ENCODE results near the gene PPP6C.

PPP6C gene

GRCh38 chr9:125146247-125146646 is 43.4 kb downstream of the PPP6C start:
- no peak overlapping the region for H3K4me3 ChIP-seq (replicated peaks; ENCODE audit: low read depth, low read length)
- TF ChIP-seq CTCF (IDR thresholded peaks at IDR 0.05; ENCODE audit: insufficient read depth, low read length, poor library complexity, severe bottlenecking) = no peak
- peak; percentile 22 for DNase-seq (ENCODE audit: extremely low read depth, insufficient read length)

GRCh38 chr9:125145425-125145824 is 44.2 kb downstream of the PPP6C start:
- H3K36me3 ChIP-seq (ENCODE audit: control insufficient read depth, insufficient read depth, low read length) = no peaks in the 10 kb centered on the region
- no peak overlapping the region for H3K4me3 ChIP-seq (replicated peaks; ENCODE audit: low read depth, low read length)
- no peak for DNase-seq (ENCODE audit: extremely low read depth, insufficient read length)
- H3K27me3 ChIP-seq (replicated peaks; ENCODE audit: control insufficient read depth, insufficient read depth, low read length) = no peaks in the 10 kb centered on the region
- TF ChIP-seq CTCF (IDR thresholded peaks at IDR 0.05; ENCODE audit: insufficient read depth, low read length, poor library complexity, severe bottlenecking) = no peak

More at GRCh38 chr9:125146247-125146646, 43.4 kb downstream of the PPP6C start:
- Histone ChIP-seq H3K36me3 (ENCODE audit: control insufficient read depth, insufficient read depth, low read length) (peaks cover 3% of the 10 kb centered on the region), H3K27me3 (replicated peaks; ENCODE audit: control insufficient read depth, insufficient read depth, low read length) (no peaks in the 10 kb centered on the region)

DNA sequence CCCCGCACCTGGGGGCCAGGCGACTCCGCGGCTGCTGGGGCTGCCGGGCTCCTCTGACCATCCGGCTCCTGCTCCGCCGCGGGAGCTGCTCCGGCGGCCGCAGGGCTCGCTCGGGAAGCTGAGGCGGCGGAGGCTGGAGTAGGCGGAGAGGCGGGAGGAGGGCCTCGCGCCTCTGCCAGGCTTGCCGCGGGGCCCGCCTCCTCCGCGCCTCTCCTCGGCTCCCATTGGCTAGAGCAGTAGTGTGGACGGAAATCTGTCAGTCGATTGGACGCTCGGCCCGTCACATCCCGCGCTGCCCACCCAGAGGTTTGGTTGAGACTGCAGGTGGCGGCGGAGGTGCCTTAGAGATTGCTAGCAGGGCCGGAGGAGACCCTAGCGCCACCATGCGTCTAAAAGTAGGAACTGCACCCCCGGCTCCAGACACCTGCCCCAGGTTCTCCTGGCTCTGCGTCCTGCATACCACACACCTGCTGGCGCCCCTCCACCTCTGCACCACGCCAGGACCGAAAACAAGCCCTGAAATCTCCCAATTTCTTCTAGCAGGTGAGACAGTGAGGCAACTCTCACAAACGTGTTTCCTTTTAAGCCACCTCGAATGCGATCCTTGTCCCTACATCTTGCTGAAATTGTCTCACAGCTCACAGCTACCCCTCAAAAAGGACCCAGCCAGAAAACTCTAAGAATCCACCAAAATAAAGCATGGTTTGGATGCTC is 46.1 kb downstream of the PPP6C start, which contains the start of gene SCAI:
TSS of gene SCAI (minus strand) at position 152 of the 714 bp plus-strand sequence. CDS start at position 61, 91 bp downstream.
- no peaks in the 10 kb centered on the region for H3K36me3 ChIP-seq (ENCODE audit: control insufficient read depth, insufficient read depth, low read length)
- no peaks in the 10 kb centered on the region for H3K27me3 ChIP-seq (replicated peaks; ENCODE audit: control insufficient read depth, insufficient read depth, low read length)
- TF ChIP-seq CTCF (IDR thresholded peaks at IDR 0.05; ENCODE audit: insufficient read depth, low read length, poor library complexity, severe bottlenecking) = peak; percentile 99
- peak; percentile 98 for DNase-seq (ENCODE audit: extremely low read depth, insufficient read length)
- H3K4me3 ChIP-seq (replicated peaks; ENCODE audit: low read depth, low read length) = peak within 1 kb of the TSS; percentile 83

DNA sequence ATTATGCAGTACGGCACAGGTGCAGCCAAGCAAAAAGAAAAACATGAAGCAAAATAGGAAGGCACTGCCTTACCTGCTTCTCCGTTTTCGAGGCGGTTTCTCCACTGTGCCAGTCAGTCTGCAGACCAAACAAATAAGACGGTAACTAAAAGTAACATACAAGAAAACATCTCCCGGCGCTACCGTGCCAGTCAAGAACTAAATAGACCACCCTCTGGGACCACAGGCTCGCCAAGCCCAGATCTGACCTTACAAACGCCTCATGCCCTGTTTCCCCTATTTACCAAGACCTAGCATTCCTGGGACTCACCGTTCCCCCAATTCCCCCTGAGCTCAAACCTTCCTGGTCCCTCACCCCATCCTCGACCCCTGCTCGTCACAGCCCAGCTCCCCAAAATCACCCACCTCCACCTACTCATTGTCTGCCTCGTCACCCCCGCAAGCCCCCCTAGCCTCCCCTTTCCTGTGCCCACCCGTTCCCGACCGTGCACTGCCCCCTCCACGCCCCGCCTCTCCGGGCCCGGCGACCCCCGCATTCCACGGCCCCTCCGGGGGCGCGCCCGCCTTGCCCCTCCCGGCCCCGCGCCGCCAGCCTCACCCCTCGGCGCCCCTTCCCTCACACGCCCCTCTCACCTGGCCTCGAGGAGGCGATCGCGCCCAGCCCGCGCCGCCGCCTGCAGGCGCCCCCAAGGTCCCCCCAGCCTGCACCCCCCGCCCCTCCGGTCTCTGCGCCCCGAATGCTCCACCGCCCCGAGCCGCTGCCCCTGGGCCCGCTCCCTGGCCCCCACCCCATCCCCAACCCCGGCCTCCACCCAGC is 46.8 kb downstream of the PPP6C start:
- no peak for TF ChIP-seq CTCF (IDR thresholded peaks at IDR 0.05; ENCODE audit: insufficient read depth, low read length, poor library complexity, severe bottlenecking)
- peak; percentile 18 for DNase-seq (ENCODE audit: extremely low read depth, insufficient read length)
- Histone ChIP-seq H3K27me3 (replicated peaks; ENCODE audit: control insufficient read depth, insufficient read depth, low read length) (no peaks in the 10 kb centered on the region), H3K36me3 (ENCODE audit: control insufficient read depth, insufficient read depth, low read length) (no peaks in the 10 kb centered on the region), H3K4me3 (replicated peaks; ENCODE audit: low read depth, low read length) (peak overlapping the region; percentile 83)

DNA sequence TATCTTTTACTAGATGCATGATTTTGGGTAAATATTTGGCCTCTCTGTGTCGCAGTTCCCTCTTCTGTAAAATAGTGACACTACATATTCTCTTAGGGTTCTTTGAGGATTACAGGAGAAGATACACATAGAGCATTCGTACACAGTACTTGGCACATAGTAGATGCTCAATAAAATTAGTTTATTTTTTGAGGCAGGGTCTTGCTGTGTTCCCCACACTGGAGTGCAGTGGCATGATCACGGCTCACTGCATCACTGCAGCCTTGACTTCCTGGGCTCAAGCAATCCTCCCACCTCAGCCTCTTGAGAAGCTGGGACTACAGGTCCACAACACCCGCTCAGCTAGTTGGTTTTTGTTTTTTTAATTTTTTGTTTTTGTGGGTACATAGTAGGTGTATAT is 47.9 kb downstream of the PPP6C start:
- DNase-seq (ENCODE audit: extremely low read depth, insufficient read length) = no peak
- no peaks in the 10 kb centered on the region for H3K36me3 ChIP-seq (ENCODE audit: control insufficient read depth, insufficient read depth, low read length)
- no peak overlapping the region for H3K4me3 ChIP-seq (replicated peaks; ENCODE audit: low read depth, low read length)
- H3K27me3 ChIP-seq (replicated peaks; ENCODE audit: control insufficient read depth, insufficient read depth, low read length) = no peaks in the 10 kb centered on the region
- TF ChIP-seq CTCF (IDR thresholded peaks at IDR 0.05; ENCODE audit: insufficient read depth, low read length, poor library complexity, severe bottlenecking) = no peak
